ENCODE measurements around the gene APBB1IP. TPM values are rescaled to one million over a fixed set of nuclear protein-coding genes. Genes with fewer than 3 reads are reported as not detected.

The APBB1IP gene
- total and polyA plus RNA-seq, 8 donors = 1.8 to 50.0 (median 2.4) TPM

DNA sequence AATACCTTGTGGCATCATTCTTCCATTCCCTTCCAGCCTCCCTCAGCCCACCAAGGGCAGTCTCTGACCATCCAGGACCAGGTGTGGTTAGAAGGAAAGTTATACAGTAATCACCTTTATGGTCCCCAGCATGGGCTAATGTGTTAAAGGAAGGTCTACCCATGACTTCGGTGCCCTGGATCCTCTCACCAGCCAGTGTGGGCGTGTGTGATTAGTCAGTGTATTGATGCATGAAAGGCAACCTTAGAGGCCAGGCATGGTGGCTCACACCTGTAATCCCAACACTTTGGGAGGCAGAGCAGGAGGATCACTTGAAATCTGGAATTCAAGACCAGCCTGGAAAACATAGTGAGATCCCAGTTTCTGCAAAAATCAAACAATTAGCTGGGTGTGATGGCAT, 88.9 kb downstream of the APBB1IP start:
- ATAC-seq (no peak), DNase-seq (no peak)
- peaks cover 0 to 61% of the 10 kb centered on the region in 2 donors for H3K36me3 ChIP-seq
- no peak overlapping the region for H3K4me3 ChIP-seq
- H3K4me1 ChIP-seq = peaks cover 0 to 5% of the 10 kb centered on the region in 2 donors
- TF ChIP-seq, protein P1, sequence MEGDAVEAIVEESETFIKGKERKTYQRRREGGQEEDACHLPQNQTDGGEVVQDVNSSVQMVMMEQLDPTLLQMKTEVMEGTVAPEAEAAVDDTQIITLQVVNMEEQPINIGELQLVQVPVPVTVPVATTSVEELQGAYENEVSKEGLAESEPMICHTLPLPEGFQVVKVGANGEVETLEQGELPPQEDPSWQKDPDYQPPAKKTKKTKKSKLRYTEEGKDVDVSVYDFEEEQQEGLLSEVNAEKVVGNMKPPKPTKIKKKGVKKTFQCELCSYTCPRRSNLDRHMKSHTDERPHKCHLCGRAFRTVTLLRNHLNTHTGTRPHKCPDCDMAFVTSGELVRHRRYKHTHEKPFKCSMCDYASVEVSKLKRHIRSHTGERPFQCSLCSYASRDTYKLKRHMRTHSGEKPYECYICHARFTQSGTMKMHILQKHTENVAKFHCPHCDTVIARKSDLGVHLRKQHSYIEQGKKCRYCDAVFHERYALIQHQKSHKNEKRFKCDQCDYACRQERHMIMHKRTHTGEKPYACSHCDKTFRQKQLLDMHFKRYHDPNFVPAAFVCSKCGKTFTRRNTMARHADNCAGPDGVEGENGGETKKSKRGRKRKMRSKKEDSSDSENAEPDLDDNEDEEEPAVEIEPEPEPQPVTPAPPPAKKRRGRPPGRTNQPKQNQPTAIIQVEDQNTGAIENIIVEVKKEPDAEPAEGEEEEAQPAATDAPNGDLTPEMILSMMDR (IDR thresholded peaks at IDR 0.05) = no peak
- no peaks in the 10 kb centered on the region for H3K9me3 ChIP-seq
- no peak overlapping the region for H3K27ac ChIP-seq
- no peaks in the 10 kb centered on the region for H3K27me3 ChIP-seq
- intact Hi-C loops (cut with DNase I) = no loop called here

GRCh38 chr10:26528048-26528447, 89.9 kb downstream of the APBB1IP start:
- Histone ChIP-seq H3K4me1 (peaks cover 0 to 5% of the 10 kb centered on the region in 2 donors), H3K4me3 (no peak overlapping the region), H3K9me3 (no peaks in the 10 kb centered on the region), H3K27ac (no peak overlapping the region), H3K36me3 (peaks cover 0 to 59% of the 10 kb centered on the region in 2 donors), H3K27me3 (no peaks in the 10 kb centered on the region)
- intact Hi-C loops (cut with DNase I) = no loop called here
- ATAC-seq (no peak), DNase-seq (no peak)
- TF ChIP-seq, protein P1 (IDR thresholded peaks at IDR 0.05) = no peak

GRCh38 chr10:26528715-26529393, 90.7 kb downstream of the APBB1IP start:
- intact Hi-C loops (cut with DNase I) = no loop called here
- no peak for DNase-seq
- no peak for ATAC-seq
- Histone ChIP-seq H3K36me3 (peaks cover 0 to 55% of the 10 kb centered on the region in 2 donors), H3K4me1 (peaks cover 0 to 5% of the 10 kb centered on the region in 2 donors), H3K27ac (no peak overlapping the region), H3K9me3 (no peaks in the 10 kb centered on the region), H3K4me3 (no peak overlapping the region), H3K27me3 (no peaks in the 10 kb centered on the region)
- TF ChIP-seq, protein P1 (IDR thresholded peaks at IDR 0.05) = no peak

- H3K27ac ChIP-seq = no peak overlapping the region
- intact Hi-C loops (cut with DNase I) = no loop called here
- H3K4me1 ChIP-seq = no peaks in the 10 kb centered on the region
- no peak for DNase-seq
- H3K9me3 ChIP-seq = no peaks in the 10 kb centered on the region
- no peak overlapping the region for H3K4me3 ChIP-seq
- ATAC-seq = no peak
- no peaks in the 10 kb centered on the region for H3K27me3 ChIP-seq
- H3K36me3 ChIP-seq = peaks cover 0 to 56% of the 10 kb centered on the region in 2 donors
- TF ChIP-seq, protein P1 (IDR thresholded peaks at IDR 0.05) = no peak
Observed at GRCh38 chr10:26534384-26534783, 96.2 kb downstream of the APBB1IP start.

DNA sequence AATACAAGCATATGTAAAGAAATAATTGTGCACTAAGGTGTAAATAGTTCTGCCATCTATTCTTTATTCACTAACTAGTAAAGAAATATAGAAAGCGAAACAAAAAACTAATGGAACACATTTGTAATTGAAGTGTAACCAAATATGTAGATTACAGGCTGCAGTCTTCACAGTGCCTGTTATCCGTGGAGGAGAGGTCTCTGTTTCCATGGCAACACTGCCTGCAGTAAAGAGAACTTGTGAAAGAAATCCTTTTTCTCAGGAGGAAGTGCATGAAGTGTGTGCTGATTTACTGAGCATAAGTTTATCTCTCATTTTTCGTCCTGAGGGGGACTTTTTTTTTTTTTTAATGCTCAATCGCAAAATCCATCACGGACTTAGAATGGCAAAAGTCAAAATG, 102.5 kb downstream of the APBB1IP start:
- Histone ChIP-seq H3K9me3 (no peaks in the 10 kb centered on the region), H3K4me3 (no peak overlapping the region), H3K4me1 (peaks cover 0 to 10% of the 10 kb centered on the region in 2 donors), H3K27ac (no peak overlapping the region), H3K27me3 (no peaks in the 10 kb centered on the region), H3K36me3 (peaks cover 0 to 68% of the 10 kb centered on the region in 2 donors)
- TF ChIP-seq, protein P1 (IDR thresholded peaks at IDR 0.05) = no peak
- no peak for DNase-seq
- intact Hi-C loops (cut with DNase I) = no loop called here
- ATAC-seq = no peak

Measured in left lung (tissue), 10 donors.